PC-9 (cell line): ENCODE data around the gene SDCCAG8. TPM values are rescaled to one million over a fixed set of nuclear protein-coding genes. Genes with fewer than 3 reads are reported as not detected.

Experiments used
- BruUV-seq: library from RNA; stranded (reverse); fragments of 400-500 nt; replicated peaks from 2 replicates; lab custom pipeline; 2021; lab: Mats Ljungman, UMichigan
- CTCF ChIA-PET: fragments of 300-600 bp; sonication (Branson Sonifier 250); formaldehyde crosslinking; loops from one replicate; lab custom pipeline; 2022; ENCODE audit warnings: antibody characterized with exemption; lab: Charles Lee
- POLR2A ChIA-PET: fragments of 300-600 bp; sonication (Branson Sonifier 250); formaldehyde crosslinking; loops from one replicate; lab custom pipeline; 2022; ENCODE audit warnings: antibody characterized with exemption; ENCODE audit not compliant: unreplicated experiment; lab: Charles Lee
- DNase-seq, 2 experiments: peaks; one replicate each; pipeline versions ENCODE4 v3.0.0 to v3.0.0-alpha.2; 2015 to 2022; ENCODE audit warnings: mixed read lengths in 1 of 2
- H2AFZ ChIP-seq: fragments of 200-600 bp; sonication (generic); 2 replicates; pipeline ENCODE4 v1.8.1; 2017; ENCODE audit warnings: antibody characterized with exemption
- H3F3A ChIP-seq: fragments of 200-600 bp; sonication (generic); 2 replicates; pipeline ENCODE4 v1.8.1; 2017; ENCODE audit warnings: antibody characterized with exemption, mild to moderate bottlenecking, low read depth; ENCODE audit not compliant: insufficient read depth
- H3K27ac ChIP-seq: fragments of 200-600 bp; sonication (generic); 2 replicates; pipeline ENCODE4 v1.6.1; 2016; ENCODE audit warnings: mixed run types
- H3K27me3 ChIP-seq: fragments of 200-600 bp; sonication (generic); 2 replicates; pipeline ENCODE4 v1.6.1; 2016; ENCODE audit warnings: low read depth, mixed run types; ENCODE audit not compliant: insufficient read depth
- H3K36me3 ChIP-seq: fragments of 200-600 bp; sonication (generic); 2 replicates; pipeline ENCODE4 v1.6.1; 2016; ENCODE audit warnings: low read depth, mixed run types
- H3K4me1 ChIP-seq: fragments of 200-600 bp; sonication (generic); replicated peaks from 2 replicates; pipeline ENCODE4 v1.6.1; 2016; ENCODE audit warnings: mixed run types; ENCODE audit not compliant: insufficient read depth
- H3K4me2 ChIP-seq: fragments of 200-600 bp; sonication (generic); 2 replicates; pipeline ENCODE4 v1.6.1; 2017; ENCODE audit warnings: mixed run types
- H3K4me3 ChIP-seq: fragments of 200-600 bp; sonication (generic); 2 replicates; pipeline ENCODE4 v1.6.1; 2016; ENCODE audit warnings: mixed run types
- H3K79me2 ChIP-seq: fragments of 200-600 bp; sonication (generic); 2 replicates; pipeline ENCODE4 v1.6.1; 2017; ENCODE audit warnings: low read depth, mixed run types
- H3K9me2 ChIP-seq: fragments of 200-600 bp; sonication (generic); 2 replicates; pipeline ENCODE4 v1.8.1; 2017; ENCODE audit warnings: mild to moderate bottlenecking; ENCODE audit not compliant: insufficient read depth
- H3K9me3 ChIP-seq: fragments of 200-600 bp; sonication (generic); 2 replicates; pipeline ENCODE4 v1.8.1; 2016; ENCODE audit warnings: low read depth; ENCODE audit not compliant: insufficient read depth
- H4K20me1 ChIP-seq: fragments of 200-600 bp; sonication (generic); 2 replicates; pipeline ENCODE4 v1.8.1; 2017; ENCODE audit not compliant: insufficient read depth
- EZH2 ChIP-seq: fragments of 200-600 bp; sonication (generic); IDR thresholded peaks from 2 replicates; pipeline ENCODE4 v1.8.0; 2017; ENCODE audit warnings: antibody characterized with exemption, low read depth
- intact Hi-C: fragments of 100-400 bp; cut with micrococcal nuclease; formaldehyde crosslinking; loops from one replicate; pipeline ENCODE4 v1.10.0; 2022; ENCODE audit not compliant: unreplicated experiment
- total RNA-seq: library from RNA; stranded (reverse); gene quantifications from 2 replicates; pipeline ENCODE4 v1.2.3, GENCODE V29; 2021
- TF ChIP-seq, protein P1 (sequence below): fragments of 200-600 bp; sonication (generic); conservative IDR thresholded peaks from 2 replicates; pipeline ENCODE4 v1.6.1; 2017; ENCODE audit warnings: mixed run types, antibody characterized with exemption, mild to moderate bottlenecking, moderate library complexity

The SDCCAG8 gene
- total RNA-seq, 1 experiment from 2014 or later, result 22.7 TPM

DNA sequence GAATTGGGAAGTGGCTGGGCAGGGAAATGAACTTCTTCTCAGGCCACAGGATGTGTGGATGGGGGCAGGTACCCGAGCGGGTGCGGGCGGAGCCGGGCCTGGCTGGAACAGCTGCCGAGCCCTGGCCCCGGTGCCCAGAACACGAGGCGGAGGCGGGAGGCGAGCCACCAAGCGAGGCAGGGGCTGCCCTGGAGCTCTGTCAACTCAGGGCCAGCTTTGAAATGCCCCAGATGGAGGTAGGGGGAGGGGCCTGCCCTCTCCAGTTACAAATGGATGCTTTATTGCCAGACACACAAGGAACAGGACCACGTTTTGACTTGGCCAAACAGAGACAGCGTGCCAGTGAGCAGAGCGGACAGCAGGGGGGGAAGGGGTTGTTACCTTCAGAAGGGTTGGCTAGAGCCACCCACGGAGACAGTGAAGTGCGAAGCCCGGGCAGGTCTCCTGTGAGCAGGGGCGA is 240.4 kb downstream of the SDCCAG8 start:
- POLR2A ChIA-PET, result no interaction called here
- intact Hi-C loops, result no loop called here
- no peak overlapping the region for H3K27ac ChIP-seq
- H3K36me3 ChIP-seq, result no peaks in the 10 kb centered on the region; the same call in 1 of the 2 replicates
- H3K79me2 ChIP-seq, result no peaks in the 10 kb centered on the region
- DNase-seq, result no peak
- no TSS peak for BruUV-seq
- H3K4me3 ChIP-seq, result no peak overlapping the region
- no peaks in the 10 kb centered on the region for H3K9me3 ChIP-seq
- H3K4me1 ChIP-seq, result no peaks in the 10 kb centered on the region
- no peaks in the 10 kb centered on the region for H3F3A ChIP-seq
- CTCF ChIA-PET, result no interaction called here
- TF ChIP-seq EZH2, result no peak
- TF ChIP-seq, protein P1, sequence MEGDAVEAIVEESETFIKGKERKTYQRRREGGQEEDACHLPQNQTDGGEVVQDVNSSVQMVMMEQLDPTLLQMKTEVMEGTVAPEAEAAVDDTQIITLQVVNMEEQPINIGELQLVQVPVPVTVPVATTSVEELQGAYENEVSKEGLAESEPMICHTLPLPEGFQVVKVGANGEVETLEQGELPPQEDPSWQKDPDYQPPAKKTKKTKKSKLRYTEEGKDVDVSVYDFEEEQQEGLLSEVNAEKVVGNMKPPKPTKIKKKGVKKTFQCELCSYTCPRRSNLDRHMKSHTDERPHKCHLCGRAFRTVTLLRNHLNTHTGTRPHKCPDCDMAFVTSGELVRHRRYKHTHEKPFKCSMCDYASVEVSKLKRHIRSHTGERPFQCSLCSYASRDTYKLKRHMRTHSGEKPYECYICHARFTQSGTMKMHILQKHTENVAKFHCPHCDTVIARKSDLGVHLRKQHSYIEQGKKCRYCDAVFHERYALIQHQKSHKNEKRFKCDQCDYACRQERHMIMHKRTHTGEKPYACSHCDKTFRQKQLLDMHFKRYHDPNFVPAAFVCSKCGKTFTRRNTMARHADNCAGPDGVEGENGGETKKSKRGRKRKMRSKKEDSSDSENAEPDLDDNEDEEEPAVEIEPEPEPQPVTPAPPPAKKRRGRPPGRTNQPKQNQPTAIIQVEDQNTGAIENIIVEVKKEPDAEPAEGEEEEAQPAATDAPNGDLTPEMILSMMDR, result no peak
- H2AFZ ChIP-seq, result no peak overlapping the region
- no peak overlapping the region for H3K4me2 ChIP-seq
- no peaks in the 10 kb centered on the region for H3K27me3 ChIP-seq
- H3K9me2 ChIP-seq, result no peaks in the 10 kb centered on the region
- no peaks in the 10 kb centered on the region for H4K20me1 ChIP-seq

DNA sequence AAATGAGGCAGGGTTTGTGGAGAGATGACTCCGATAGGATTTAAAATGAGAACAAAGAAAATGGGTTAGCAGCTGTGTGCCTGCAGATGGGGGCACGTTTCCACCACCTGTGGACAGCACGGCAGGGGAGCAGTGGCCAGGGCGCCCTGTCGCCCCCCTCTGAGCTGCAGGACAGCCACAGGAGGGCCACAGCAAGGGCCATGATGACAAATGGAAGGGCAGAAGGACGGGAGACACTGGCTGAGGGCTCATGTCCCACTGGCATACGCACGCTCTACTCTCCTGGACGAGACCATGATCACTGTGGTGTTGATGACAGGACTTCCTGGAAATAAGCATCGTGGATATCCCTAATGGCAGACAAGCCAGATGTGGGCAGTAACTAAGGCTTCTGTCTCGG is 241.0 kb downstream of the SDCCAG8 start:
- H3K4me3 ChIP-seq, result no peak overlapping the region
- H3K9me2 ChIP-seq, result no peaks in the 10 kb centered on the region
- no peaks in the 10 kb centered on the region for H3K79me2 ChIP-seq
- DNase-seq, result no peak
- no peaks in the 10 kb centered on the region for H4K20me1 ChIP-seq
- TF ChIP-seq EZH2, result no peak
- TF ChIP-seq, protein P1, result no peak
- no TSS peak for BruUV-seq
- no peak overlapping the region for H2AFZ ChIP-seq
- no peaks in the 10 kb centered on the region; the same call in 1 of the 2 replicates for H3K36me3 ChIP-seq
- H3K27me3 ChIP-seq, result no peaks in the 10 kb centered on the region
- ChIA-PET CTCF (no interaction called here), POLR2A (no interaction called here)
- H3F3A ChIP-seq, result no peaks in the 10 kb centered on the region
- H3K27ac ChIP-seq, result no peak overlapping the region
- no peak overlapping the region for H3K4me2 ChIP-seq
- H3K9me3 ChIP-seq, result no peaks in the 10 kb centered on the region
- intact Hi-C loops, result no loop called here
- no peaks in the 10 kb centered on the region for H3K4me1 ChIP-seq

DNA sequence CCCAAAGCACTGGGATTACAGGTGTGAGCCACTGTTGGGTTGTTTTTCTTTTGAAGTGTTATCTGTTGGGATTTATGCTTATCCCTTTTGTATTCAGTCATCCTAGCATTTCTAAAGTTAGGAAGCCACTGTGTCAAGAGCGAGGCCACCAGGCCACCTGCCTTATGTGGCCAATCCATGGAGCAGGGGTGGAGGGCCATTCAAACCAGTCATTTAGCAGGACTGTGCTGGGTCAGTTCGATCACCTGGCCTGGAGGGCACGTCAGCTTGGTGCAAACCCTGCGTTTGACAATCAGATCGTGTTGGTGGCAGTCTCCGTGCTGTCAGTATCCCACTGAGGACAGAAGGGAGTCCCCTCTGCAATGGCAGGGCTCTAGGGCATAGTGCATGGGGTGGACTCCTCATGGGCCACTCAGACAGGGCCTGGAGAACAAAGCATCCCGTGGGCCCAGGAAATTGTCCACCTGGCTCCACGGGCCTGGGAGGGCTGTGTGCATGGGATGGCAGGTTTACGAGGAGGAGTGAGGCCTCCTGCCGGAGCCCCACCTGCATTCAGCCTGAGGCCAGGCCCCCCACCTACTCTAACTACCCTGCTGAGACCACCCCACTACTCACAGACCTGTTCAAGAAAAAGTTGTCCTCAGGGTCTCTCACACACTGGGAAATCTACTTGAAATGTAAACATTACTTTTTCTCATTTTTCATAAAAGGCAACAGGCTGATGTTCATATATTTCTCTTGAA is 242.3 kb downstream of the SDCCAG8 start:
- Histone ChIP-seq H3K27me3 (no peaks in the 10 kb centered on the region), H3K4me1 (no peaks in the 10 kb centered on the region), H3K79me2 (no peaks in the 10 kb centered on the region), H4K20me1 (no peaks in the 10 kb centered on the region), H3K27ac (no peak overlapping the region), H3K4me3 (no peak overlapping the region), H3K4me2 (no peak overlapping the region), H3K36me3 (peaks cover 4% of the 10 kb centered on the region; the same call in 1 of the 2 replicates), H2AFZ (no peak overlapping the region), H3F3A (no peaks in the 10 kb centered on the region), H3K9me2 (no peaks in the 10 kb centered on the region), H3K9me3 (no peaks in the 10 kb centered on the region)
- intact Hi-C loops, result no loop called here
- BruUV-seq, result no TSS peak
- DNase-seq, result no peak
- ChIA-PET POLR2A (no interaction called here), CTCF (no interaction called here)
- no peak for TF ChIP-seq EZH2
- TF ChIP-seq, protein P1, result no peak
